Astrocyte of the hippocampus (primary cell): ENCODE data around the gene IL4I1.

Experiments
- DNase-seq: peaks from one replicate; pipeline ENCODE4 v3.0.0; 2011; ENCODE audit warnings: low read depth, low spot score

Gene IL4I1

GRCh38 chr19:49851456-49852259 is 45.0 kb downstream of the IL4I1 start:
- peak; percentile 53 for DNase-seq

- DNase-seq, result peak; percentile 96
These were observed 46.0 kb downstream of the IL4I1 start, which contains the start of gene PTOV1 for GRCh38 chr19:49850487-49851342. PTOV1 (plus strand) TSS chr19:49851159.

- DNase-seq, result no peak
These were observed 46.5 kb downstream of the IL4I1 start for GRCh38 chr19:49850221-49850486.

- no peak for DNase-seq
These were observed 47.1 kb downstream of the IL4I1 start for GRCh38 chr19:49849433-49850220.

- DNase-seq, result no peak
These were observed 47.7 kb downstream of the IL4I1 start for GRCh38 chr19:49848938-49849337.

- peak; percentile 89 for DNase-seq
These were observed 48.7 kb downstream of the IL4I1 start for GRCh38 chr19:49847731-49848696.

- no peak for DNase-seq
These were observed 50.3 kb downstream of the IL4I1 start for GRCh38 chr19:49846408-49846807.

- DNase-seq, result no peak
These were observed 51.3 kb downstream of the IL4I1 start for GRCh38 chr19:49845414-49845813.

GRCh38 chr19:49844138-49845095 is 52.3 kb downstream of the IL4I1 start:
- DNase-seq, result no peak

GRCh38 chr19:49843265-49843664 is 53.4 kb downstream of the IL4I1 start:
- no peak for DNase-seq

- no peak for DNase-seq
These were observed 55.9 kb downstream of the IL4I1 start for GRCh38 chr19:49840736-49841249.

- DNase-seq, result no peak
These were observed 56.4 kb downstream of the IL4I1 start for GRCh38 chr19:49840321-49840720.

GRCh38 chr19:49839713-49840112 is 57.0 kb downstream of the IL4I1 start:
- no peak for DNase-seq
